Activated naive CD4-positive, alpha-beta T cell treated with anti-CD3 and anti-CD28 coated beads, Interleukin-2, amount 10 ng/mL, durations not matched to agents 7 days and 5 days (primary cell): ENCODE results near the gene CDC73.
A peak's percentile ranks its signal among the peaks of the same experiment; 100 is the strongest.
"Not testable (repeated sequence)": the region's sequence is repeated elsewhere in the genome, so short reads cannot be mapped to it uniquely, and the experiment has no call there.

Source experiments
- CTCF ChIA-PET: fragments of 350-600 bp; sonication (Branson Sonifier 250); formaldehyde crosslinking; loops from one replicate; lab custom pipeline; 2021; ENCODE audit warnings: antibody characterized with exemption; lab: Charles Lee
- DNase-seq: peaks from one replicate; pipeline ENCODE4 v3.0.0-alpha.2; 2020
- H3K27ac Mint-ChIP-seq: one replicate; pipeline ENCODE4 v1.8.0; 2021; ENCODE audit warnings: mild to moderate bottlenecking, moderate library complexity, mixed read lengths
- H3K27me3 Mint-ChIP-seq: one replicate; pipeline ENCODE4 v1.8.0; 2021; ENCODE audit warnings: mild to moderate bottlenecking, mixed read lengths
- H3K36me3 Mint-ChIP-seq: one replicate; pipeline ENCODE4 v1.8.0; 2021; ENCODE audit warnings: mixed read lengths
- H3K4me1 Mint-ChIP-seq: one replicate; pipeline ENCODE4 v1.8.0; 2021; ENCODE audit warnings: mixed read lengths
- H3K4me3 Mint-ChIP-seq: one replicate; pipeline ENCODE4 v1.8.0; 2021; ENCODE audit warnings: mild to moderate bottlenecking, moderate library complexity, mixed read lengths
- H3K9me3 Mint-ChIP-seq: one replicate; pipeline ENCODE4 v1.8.0; 2021; ENCODE audit warnings: mixed read lengths

CDC73 gene

GRCh38 chr1:193104907-193105820 lies 16.7 kb upstream of the CDC73 start, which contains the start of gene GLRX2:
Gene GLRX2, minus strand, starts transcription at chr1:193105414. Its CDS starts 32 bp downstream, at chr1:193105382.
- CTCF ChIA-PET = no interaction called here
- peak within 1 kb of the TSS; percentile 87 for H3K27ac Mint-ChIP-seq
- peak; percentile 74 for DNase-seq
- peaks cover 20% of the 10 kb centered on the region for H3K27me3 Mint-ChIP-seq
- peak within 1 kb of the TSS; percentile 95 for H3K4me3 Mint-ChIP-seq
- peaks cover 24% of the 10 kb centered on the region for H3K4me1 Mint-ChIP-seq
- H3K9me3 Mint-ChIP-seq = no peaks in the 10 kb centered on the region
- peaks cover 7% of the 10 kb centered on the region for H3K36me3 Mint-ChIP-seq

DNA sequence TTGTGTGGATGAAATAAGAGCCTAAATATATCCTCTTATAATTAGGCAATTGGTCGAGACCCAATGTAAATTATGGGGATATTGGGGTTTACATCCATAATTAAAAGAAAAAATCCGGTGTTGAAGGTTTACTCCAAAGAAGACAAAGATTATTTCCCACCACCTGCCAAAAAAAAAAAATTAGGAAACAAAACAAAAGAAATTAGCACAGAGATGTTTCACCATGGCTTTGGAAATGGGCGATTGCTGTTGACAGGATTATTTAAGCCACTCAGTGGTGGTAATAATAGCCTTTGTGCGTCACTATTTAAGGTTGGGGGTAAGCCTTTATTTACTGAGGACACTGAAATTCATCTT lies 16.0 kb upstream of the CDC73 start:
- Mint-ChIP-seq H3K36me3 (peaks cover 1% of the 10 kb centered on the region), H3K9me3 (no peaks in the 10 kb centered on the region), H3K27me3 (peaks cover 20% of the 10 kb centered on the region), H3K4me3 (peak overlapping the region; percentile 95), H3K27ac (peak overlapping the region; percentile 79), H3K4me1 (peaks cover 24% of the 10 kb centered on the region)
- CTCF ChIA-PET = no interaction called here
- DNase-seq = no peak

DNA sequence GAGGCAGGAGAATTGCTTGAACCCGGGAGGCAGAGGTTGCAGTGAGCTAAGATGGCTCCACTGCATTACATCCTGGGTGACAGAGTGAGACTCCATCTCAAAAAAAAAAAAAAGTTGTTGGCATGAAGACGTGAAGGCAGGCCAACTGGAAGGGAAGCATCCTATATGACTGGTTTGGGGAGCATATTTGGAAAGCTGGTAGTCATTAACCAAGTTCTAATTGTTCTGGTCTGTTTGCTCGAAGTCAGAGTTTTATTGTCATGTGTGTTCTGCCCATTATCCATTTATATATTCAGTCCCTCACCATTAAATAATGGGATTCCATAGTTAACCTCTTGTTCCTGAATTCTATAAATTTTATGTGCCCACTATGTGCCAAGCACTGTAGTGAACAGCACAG lies 13.4 kb upstream of the CDC73 start:
- no peaks in the 10 kb centered on the region for H3K9me3 Mint-ChIP-seq
- CTCF ChIA-PET = interaction anchor here (0.8 kb wide), 1 partner anchor 13 kb away, joined by 3 read pairs; the partner anchor contains the start of gene CDC73
- H3K27ac Mint-ChIP-seq = no peak overlapping the region
- H3K4me3 Mint-ChIP-seq = no peak overlapping the region
- H3K4me1 Mint-ChIP-seq = peaks cover 19% of the 10 kb centered on the region
- DNase-seq = no peak
- no peaks in the 10 kb centered on the region for H3K36me3 Mint-ChIP-seq
- H3K27me3 Mint-ChIP-seq = peaks cover 20% of the 10 kb centered on the region

GRCh38 chr1:193109619-193110018 lies 12.2 kb upstream of the CDC73 start:
- Mint-ChIP-seq H3K4me3 (no peak overlapping the region), H3K9me3 (no peaks in the 10 kb centered on the region), H3K27me3 (peaks cover 20% of the 10 kb centered on the region), H3K36me3 (no peaks in the 10 kb centered on the region), H3K27ac (no peak overlapping the region), H3K4me1 (peaks cover 9% of the 10 kb centered on the region)
- no peak for DNase-seq
- CTCF ChIA-PET = interaction anchor here (0.8 kb wide), 1 partner anchor 13 kb away, joined by 4 read pairs; no protein-coding TSS in a partner anchor

DNA sequence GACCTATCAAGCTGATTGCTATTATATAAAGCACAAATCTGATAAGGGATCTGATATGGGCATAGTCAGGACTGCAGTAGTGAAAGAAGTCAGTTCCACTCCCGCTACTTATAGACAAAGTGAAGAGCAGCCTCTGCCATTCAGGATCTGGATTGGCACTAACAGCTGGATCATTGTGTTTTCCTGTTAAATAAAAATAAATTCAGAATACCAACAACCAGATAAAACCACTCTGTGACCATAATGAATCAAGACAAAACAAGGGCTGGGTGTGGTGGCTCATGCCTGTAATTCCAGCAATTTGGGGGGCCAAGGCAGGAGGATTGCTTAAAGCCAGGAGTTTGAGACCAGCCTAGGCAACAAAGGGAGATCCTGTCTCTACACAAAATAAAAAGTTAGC lies 11.6 kb upstream of the CDC73 start:
- no peak overlapping the region for H3K4me3 Mint-ChIP-seq
- H3K4me1 Mint-ChIP-seq = peaks cover 6% of the 10 kb centered on the region
- peaks cover 20% of the 10 kb centered on the region for H3K27me3 Mint-ChIP-seq
- no peaks in the 10 kb centered on the region for H3K9me3 Mint-ChIP-seq
- DNase-seq = no peak
- CTCF ChIA-PET = interaction anchor here (0.8 kb wide), 1 partner anchor 13 kb away, joined by 4 read pairs; no protein-coding TSS in a partner anchor
- H3K36me3 Mint-ChIP-seq = no peaks in the 10 kb centered on the region
- H3K27ac Mint-ChIP-seq = no peak overlapping the region

DNA sequence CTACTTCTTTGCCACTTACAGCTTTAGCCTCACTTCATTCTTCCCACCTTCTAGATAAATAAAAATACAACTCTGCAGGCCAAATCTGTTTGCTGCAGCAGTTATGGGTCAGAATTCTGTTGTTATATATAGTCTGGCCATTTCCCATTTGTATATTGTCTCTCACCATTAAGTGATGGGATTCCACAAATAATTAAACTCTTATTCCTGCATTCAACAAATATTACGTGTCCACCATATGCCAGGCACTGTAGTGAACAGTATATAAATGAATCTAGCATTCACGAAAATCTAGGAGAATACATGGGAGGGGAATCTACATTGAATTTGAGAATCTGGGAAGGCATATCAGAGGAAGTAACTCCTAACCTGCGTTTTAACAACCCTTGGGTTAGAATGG lies 11.0 kb upstream of the CDC73 start:
- no peak for DNase-seq
- no peaks in the 10 kb centered on the region for H3K36me3 Mint-ChIP-seq
- CTCF ChIA-PET = interaction anchor here (1.2 kb wide), 1 partner anchor 9 kb away, joined by 5 read pairs; no protein-coding TSS in a partner anchor
- H3K4me3 Mint-ChIP-seq = no peak overlapping the region
- peaks cover 1% of the 10 kb centered on the region for H3K4me1 Mint-ChIP-seq
- H3K9me3 Mint-ChIP-seq = no peaks in the 10 kb centered on the region
- peaks cover 15% of the 10 kb centered on the region for H3K27me3 Mint-ChIP-seq
- H3K27ac Mint-ChIP-seq = no peak overlapping the region

DNA sequence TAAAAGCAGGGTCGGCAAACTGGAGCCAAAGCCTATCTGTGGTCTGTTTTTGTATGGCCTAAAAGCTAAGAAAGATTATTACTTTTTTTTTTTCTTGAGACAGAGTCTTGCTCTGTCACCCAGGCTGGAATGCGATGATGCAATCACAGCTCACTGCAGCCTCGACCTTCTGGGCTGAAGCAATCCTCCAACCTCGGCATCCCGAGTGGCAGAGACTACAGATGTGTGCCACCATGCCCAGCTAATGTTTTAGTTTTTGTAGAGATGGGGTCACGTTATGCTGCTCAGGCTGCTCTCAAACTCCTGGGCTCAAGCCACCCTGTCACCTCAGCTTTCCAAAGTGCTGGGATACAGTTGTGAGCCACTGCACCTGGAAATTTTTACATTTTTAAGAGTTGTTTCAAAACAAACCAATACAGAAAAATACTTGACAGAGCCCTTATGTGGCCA lies 10.2 kb upstream of the CDC73 start:
- Mint-ChIP-seq H3K27ac (no peak overlapping the region), H3K9me3 (no peaks in the 10 kb centered on the region), H3K4me1 (no peaks in the 10 kb centered on the region), H3K27me3 (peaks cover 20% of the 10 kb centered on the region), H3K4me3 (no peak overlapping the region), H3K36me3 (no peaks in the 10 kb centered on the region)
- DNase-seq = no peak
- CTCF ChIA-PET = interaction anchor here (1.2 kb wide), 1 partner anchor 10 kb away, joined by 5 read pairs; no protein-coding TSS in a partner anchor

DNA sequence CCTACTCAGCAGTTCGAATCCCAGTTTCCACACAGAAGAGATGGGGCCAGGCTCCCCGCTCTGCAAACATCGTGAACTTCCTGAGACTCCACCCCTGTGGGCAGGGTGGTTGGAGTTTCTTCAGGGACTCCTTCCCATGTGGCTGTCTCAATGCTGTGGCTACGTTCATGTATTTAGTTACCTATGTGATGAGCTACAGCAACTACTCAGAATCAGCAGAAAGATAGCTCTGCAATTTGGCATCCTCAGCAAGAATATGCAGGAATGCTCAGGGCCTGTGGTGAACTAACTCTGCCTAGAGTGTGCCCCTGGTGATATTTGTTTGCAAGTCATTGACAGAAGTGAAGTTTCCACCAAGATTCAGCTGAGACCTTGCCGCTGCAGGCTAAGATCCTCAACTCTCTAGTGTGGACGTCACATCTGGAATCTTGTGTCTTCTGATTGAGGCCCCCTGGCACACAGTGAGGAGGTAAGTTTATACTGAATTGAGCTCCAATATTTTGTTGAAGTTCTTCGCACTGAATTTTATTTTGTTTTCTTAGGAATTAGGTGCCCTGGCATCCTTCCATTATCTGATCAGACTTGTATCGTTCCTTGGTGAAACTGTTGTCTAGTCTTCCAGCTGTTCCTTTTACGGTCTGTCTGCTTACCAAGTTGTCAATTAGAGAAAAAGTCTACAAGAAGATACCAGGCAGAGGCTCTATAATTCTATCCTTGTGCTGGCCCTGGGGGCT lies 8.4 kb upstream of the CDC73 start:
- Mint-ChIP-seq H3K9me3 (no peaks in the 10 kb centered on the region), H3K27me3 (peaks cover 16% of the 10 kb centered on the region), H3K36me3 (no peaks in the 10 kb centered on the region), H3K4me3 (no peak overlapping the region), H3K4me1 (peaks cover under 1% of the 10 kb centered on the region), H3K27ac (no peak overlapping the region)
- CTCF ChIA-PET = no interaction called here
- DNase-seq = no peak

DNA sequence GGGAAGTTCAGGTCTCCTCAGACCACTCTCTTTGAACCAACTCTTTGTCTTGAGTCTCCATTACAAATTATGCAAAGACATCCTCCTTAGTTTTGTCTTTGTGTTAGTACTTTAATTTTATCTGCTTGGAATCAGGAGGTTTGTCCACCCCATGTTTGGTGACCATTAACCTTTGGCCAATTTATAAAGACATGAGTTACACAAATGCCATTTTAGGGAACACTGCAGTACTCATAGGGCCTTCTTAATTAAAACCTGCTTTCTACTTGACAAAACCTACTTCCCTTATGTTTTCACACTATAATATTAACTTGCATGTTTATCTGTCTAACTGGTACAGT lies 7.9 kb upstream of the CDC73 start:
- CTCF ChIA-PET = no interaction called here
- DNase-seq = no peak
- peaks cover 6% of the 10 kb centered on the region for H3K4me1 Mint-ChIP-seq
- no peak overlapping the region for H3K4me3 Mint-ChIP-seq
- H3K9me3 Mint-ChIP-seq = no peaks in the 10 kb centered on the region
- peaks cover 14% of the 10 kb centered on the region for H3K27me3 Mint-ChIP-seq
- H3K27ac Mint-ChIP-seq = no peak overlapping the region
- H3K36me3 Mint-ChIP-seq = no peaks in the 10 kb centered on the region

- Mint-ChIP-seq H3K27ac (no peak overlapping the region), H3K9me3 (no peaks in the 10 kb centered on the region), H3K27me3 (peaks cover 14% of the 10 kb centered on the region), H3K4me1 (peaks cover 7% of the 10 kb centered on the region), H3K4me3 (no peak overlapping the region), H3K36me3 (no peaks in the 10 kb centered on the region)
- CTCF ChIA-PET = no interaction called here
- no peak for DNase-seq
These were observed 7.2 kb upstream of the CDC73 start for GRCh38 chr1:193114485-193115095.

DNA sequence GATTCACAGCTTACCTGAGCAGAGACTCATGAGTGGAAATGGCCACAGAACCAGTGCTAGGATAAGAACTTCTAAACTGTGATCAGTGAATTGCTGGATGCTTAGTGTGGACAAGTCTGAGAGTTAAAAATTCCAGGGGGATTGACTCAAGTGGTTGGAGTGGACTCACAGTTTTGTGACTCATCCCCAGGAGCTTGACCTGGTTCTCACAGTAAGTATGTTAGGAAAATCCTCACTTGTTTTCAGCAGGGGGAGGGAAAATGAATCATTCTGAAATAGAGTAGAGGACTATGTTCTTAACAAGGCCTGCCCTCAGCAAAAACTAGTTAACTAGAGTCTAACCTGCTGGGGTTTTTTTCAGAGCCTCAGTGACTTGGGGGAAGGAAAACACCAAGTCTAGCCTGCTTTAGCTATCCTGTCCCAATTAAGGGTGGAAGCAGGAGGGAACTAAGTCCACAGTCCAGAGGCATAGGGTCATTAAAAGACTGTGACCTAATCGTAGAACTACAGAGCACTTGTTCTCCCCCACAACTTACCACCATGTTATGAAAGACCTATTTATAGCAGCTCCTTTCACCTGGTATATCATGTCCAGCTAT lies 6.1 kb upstream of the CDC73 start:
- H3K4me3 Mint-ChIP-seq = no peak overlapping the region
- no peaks in the 10 kb centered on the region for H3K9me3 Mint-ChIP-seq
- H3K4me1 Mint-ChIP-seq = peaks cover 9% of the 10 kb centered on the region
- H3K36me3 Mint-ChIP-seq = no peaks in the 10 kb centered on the region
- DNase-seq = no peak
- CTCF ChIA-PET = no interaction called here
- no peak overlapping the region for H3K27ac Mint-ChIP-seq
- peaks cover 14% of the 10 kb centered on the region for H3K27me3 Mint-ChIP-seq

DNA sequence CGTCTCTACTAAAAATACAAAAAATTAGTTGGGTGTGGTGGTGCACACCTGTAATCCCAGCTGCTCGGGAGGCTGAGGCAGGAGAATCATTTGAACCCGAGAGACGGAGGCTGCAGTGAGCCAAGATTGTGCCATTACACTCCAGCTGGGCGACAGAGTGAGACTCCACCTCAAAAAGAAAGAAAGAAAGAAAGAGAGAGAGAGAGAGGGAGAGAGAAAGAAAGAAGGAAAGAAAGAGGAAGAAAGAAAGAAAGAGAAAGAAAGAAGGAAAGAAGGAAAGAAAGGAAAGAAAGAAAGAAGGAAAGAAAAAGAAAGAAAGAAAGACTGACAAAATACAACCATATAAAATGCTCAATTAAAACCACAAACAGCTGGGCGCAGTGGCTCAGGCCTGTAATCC lies 4.7 kb upstream of the CDC73 start:
- not testable (repeated sequence) for H3K27ac Mint-ChIP-seq, DNase-seq, H3K36me3 Mint-ChIP-seq, H3K9me3 Mint-ChIP-seq, H3K4me3 Mint-ChIP-seq
- peaks cover 16% of the 10 kb centered on the region for H3K4me1 Mint-ChIP-seq
- H3K27me3 Mint-ChIP-seq = peaks cover 21% of the 10 kb centered on the region
- CTCF ChIA-PET = interaction anchor here (0.7 kb wide), 1 partner anchor 10 kb away, joined by 3 read pairs; no protein-coding TSS in a partner anchor

DNA sequence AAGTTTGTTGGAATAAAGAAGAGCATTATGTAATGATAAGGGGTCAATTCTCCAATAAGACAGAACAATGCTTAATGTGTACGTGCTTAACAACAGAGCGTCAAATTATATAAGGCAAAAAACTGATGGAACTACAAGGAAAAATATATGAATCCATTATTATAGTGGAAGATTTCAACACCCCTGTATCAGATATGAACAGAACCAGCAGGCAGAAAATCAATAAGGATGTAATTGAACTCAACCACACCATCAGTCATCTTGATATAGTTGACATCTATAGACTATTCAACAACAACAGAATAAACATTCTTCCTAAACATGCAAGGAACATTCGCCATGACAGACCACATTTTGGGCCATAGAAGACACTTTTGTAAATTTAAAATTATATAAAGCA lies 3.6 kb upstream of the CDC73 start:
- Mint-ChIP-seq H3K4me3 (no peak overlapping the region), H3K27ac (no peak overlapping the region), H3K9me3 (no peaks in the 10 kb centered on the region), H3K4me1 (peaks cover 23% of the 10 kb centered on the region), H3K27me3 (peaks cover 21% of the 10 kb centered on the region), H3K36me3 (peaks cover 4% of the 10 kb centered on the region)
- CTCF ChIA-PET = no interaction called here
- no peak for DNase-seq
